HL-60 (cell line): ENCODE results near the gene PLVAP.

Source experiments
- DNase-seq, 2 experiments: peaks; one replicate each; pipeline ENCODE4 v3.0.0-alpha.2; 2010 to 2020; ENCODE audit warnings: low read depth in 1 of 2, low spot score in 1 of 2
- H3K27ac ChIP-seq: fragments of 250-450 bp; sonication (Bioruptor Pico); replicated peaks from 2 replicates; pipeline ENCODE4 v1.5.1; 2020; ENCODE audit warnings: mild to moderate bottlenecking, moderate library complexity
- H3K27me3 ChIP-seq: fragments of 250-450 bp; sonication (Bioruptor Pico); 2 replicates; pipeline ENCODE4 v1.5.1; 2021; ENCODE audit warnings: mild to moderate bottlenecking, moderate library complexity; ENCODE audit not compliant: insufficient read depth, poor library complexity, severe bottlenecking
- H3K4me3 ChIP-seq: replicated peaks from 2 replicates; pipeline ENCODE4 v1.5.1; 2011; ENCODE audit warnings: mild to moderate bottlenecking, control low read depth, low read length; ENCODE audit not compliant: insufficient read depth
- GABPA ChIP-seq: IDR thresholded peaks from 2 replicates; pipeline ENCODE4 v1.6.1; 2012; ENCODE audit warnings: low read depth
- POLR2AphosphoS5 ChIP-seq: IDR thresholded peaks from 2 replicates; pipeline ENCODE4 v1.6.1; 2012; ENCODE audit warnings: low read depth
- SPI1 ChIP-seq: IDR thresholded peaks from 2 replicates; pipeline ENCODE4 v1.6.1; 2012; ENCODE audit warnings: low read depth, mild to moderate bottlenecking, borderline replicate concordance
- TF ChIP-seq, protein P1 (sequence below): IDR thresholded peaks from 2 replicates; pipeline ENCODE4 v1.6.1; 2012; ENCODE audit warnings: low read depth; ENCODE audit not compliant: insufficient replicate concordance
- TF ChIP-seq, protein P2 (sequence below): IDR thresholded peaks from one replicate; pipeline ENCODE4 v1.5.1; 2011; ENCODE audit warnings: low read length, control low read depth, inconsistent platforms; ENCODE audit not compliant: insufficient read depth

The PLVAP gene

DNA sequence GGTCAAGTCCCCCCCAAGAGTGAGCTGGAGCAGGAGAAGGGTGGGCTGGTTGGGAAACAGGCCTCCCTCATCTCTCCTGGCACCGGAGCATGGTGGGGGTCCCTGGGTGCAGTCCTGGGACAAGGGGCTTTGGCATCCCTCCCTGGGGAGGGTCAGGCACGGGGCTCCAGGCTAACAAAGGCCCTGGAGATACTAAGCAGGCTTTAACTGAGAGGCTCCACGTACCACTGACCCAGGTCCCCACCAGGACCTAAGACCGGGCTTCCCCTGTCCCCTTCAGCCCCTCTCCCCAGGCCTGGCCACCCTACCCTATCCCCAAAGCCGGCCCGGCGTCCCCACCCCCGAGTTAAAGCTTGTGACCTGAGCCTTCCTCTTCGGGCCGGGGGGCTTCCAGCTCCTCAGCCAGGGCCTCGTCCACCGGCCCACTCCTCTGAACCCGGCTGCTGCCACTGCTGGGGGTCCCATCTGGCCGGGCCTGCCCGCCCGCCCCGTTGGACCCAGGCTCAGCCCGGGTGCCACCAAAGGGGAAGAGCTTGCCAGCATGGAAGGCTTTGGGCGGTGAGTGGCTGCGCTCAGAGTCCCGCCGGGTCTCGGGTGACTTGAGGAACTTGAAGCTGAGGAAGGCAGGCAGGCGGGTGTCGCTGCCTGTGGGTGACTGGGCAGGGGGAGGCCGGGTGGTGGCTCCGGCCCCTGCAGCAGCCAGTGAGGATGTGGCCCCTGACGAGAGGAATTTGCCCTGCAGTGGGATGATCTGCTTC is 52.6 kb downstream of the PLVAP start:
- no peak overlapping the region for H3K4me3 ChIP-seq
- H3K27ac ChIP-seq: no peak overlapping the region
- peaks cover 12% of the 10 kb centered on the region for H3K27me3 ChIP-seq
- TF ChIP-seq, protein P1, sequence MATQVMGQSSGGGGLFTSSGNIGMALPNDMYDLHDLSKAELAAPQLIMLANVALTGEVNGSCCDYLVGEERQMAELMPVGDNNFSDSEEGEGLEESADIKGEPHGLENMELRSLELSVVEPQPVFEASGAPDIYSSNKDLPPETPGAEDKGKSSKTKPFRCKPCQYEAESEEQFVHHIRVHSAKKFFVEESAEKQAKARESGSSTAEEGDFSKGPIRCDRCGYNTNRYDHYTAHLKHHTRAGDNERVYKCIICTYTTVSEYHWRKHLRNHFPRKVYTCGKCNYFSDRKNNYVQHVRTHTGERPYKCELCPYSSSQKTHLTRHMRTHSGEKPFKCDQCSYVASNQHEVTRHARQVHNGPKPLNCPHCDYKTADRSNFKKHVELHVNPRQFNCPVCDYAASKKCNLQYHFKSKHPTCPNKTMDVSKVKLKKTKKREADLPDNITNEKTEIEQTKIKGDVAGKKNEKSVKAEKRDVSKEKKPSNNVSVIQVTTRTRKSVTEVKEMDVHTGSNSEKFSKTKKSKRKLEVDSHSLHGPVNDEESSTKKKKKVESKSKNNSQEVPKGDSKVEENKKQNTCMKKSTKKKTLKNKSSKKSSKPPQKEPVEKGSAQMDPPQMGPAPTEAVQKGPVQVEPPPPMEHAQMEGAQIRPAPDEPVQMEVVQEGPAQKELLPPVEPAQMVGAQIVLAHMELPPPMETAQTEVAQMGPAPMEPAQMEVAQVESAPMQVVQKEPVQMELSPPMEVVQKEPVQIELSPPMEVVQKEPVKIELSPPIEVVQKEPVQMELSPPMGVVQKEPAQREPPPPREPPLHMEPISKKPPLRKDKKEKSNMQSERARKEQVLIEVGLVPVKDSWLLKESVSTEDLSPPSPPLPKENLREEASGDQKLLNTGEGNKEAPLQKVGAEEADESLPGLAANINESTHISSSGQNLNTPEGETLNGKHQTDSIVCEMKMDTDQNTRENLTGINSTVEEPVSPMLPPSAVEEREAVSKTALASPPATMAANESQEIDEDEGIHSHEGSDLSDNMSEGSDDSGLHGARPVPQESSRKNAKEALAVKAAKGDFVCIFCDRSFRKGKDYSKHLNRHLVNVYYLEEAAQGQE: no peak
- no peak for TF ChIP-seq GABPA
- TF ChIP-seq, protein P2, sequence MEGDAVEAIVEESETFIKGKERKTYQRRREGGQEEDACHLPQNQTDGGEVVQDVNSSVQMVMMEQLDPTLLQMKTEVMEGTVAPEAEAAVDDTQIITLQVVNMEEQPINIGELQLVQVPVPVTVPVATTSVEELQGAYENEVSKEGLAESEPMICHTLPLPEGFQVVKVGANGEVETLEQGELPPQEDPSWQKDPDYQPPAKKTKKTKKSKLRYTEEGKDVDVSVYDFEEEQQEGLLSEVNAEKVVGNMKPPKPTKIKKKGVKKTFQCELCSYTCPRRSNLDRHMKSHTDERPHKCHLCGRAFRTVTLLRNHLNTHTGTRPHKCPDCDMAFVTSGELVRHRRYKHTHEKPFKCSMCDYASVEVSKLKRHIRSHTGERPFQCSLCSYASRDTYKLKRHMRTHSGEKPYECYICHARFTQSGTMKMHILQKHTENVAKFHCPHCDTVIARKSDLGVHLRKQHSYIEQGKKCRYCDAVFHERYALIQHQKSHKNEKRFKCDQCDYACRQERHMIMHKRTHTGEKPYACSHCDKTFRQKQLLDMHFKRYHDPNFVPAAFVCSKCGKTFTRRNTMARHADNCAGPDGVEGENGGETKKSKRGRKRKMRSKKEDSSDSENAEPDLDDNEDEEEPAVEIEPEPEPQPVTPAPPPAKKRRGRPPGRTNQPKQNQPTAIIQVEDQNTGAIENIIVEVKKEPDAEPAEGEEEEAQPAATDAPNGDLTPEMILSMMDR: no peak
- no peak for TF ChIP-seq SPI1
- TF ChIP-seq POLR2AphosphoS5: no peak
- peak in 1 of 2 experiments; percentile 41 for DNase-seq

DNA sequence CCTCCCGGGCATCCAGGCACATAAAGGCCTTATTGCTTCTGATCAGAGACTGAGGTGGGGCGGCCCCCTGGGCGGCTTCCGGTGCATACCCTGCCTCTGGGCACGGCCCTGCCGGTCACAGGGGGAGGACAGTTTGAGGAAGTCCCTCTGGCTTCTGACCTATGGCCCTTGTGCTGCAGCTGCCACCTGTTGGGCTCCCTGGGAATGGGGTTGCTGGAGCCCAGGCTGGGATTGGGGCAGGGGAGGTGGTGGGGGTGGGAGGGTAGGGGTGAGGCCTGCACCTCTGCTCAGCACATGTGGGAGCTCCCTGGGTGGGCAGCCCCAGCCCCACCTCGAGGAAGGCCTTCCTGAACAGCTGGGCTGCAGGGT is 53.2 kb downstream of the PLVAP start:
- no peak for DNase-seq
- peaks cover 6% of the 10 kb centered on the region for H3K27me3 ChIP-seq
- no peak overlapping the region for H3K4me3 ChIP-seq
- H3K27ac ChIP-seq: no peak overlapping the region
- TF ChIP-seq, protein P1: no peak
- TF ChIP-seq, protein P2: no peak
- no peak for TF ChIP-seq SPI1
- no peak for TF ChIP-seq POLR2AphosphoS5
- TF ChIP-seq GABPA: no peak

DNA sequence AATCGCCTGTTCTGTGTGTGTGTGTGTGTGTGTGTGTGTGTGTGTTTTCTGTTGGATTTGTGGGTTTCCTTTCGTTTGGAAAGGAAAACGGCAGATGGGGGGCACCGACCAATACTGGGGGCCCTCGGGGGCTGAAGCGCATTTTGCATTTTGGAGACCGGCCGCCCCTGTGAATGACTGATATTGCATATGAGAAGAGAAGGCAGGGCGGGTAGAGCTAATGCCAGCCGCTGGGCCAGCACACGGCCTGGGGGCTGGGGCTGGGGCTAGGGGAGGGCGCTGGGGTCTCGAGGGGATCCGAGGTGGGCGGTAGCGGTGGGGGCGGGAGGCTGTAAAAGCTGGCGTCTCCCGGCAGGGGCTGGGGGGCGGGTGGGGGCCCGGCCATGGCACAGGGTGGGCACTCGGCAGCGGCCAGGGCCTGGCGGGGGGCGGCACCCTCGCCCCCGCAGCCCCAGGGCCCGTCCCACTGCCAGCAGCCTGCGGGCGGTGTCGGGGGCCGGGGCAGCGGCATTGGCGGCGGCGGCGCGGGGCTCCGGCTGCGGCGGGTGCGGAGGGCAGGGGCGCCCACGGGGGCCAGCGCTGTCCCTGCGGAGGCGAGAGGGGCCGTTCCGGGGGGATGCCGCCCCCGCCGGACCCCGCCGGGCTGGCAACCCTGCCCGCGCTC is 53.7 kb downstream of the PLVAP start:
- no peak for DNase-seq
- no peak overlapping the region for H3K4me3 ChIP-seq
- no peak overlapping the region for H3K27ac ChIP-seq
- H3K27me3 ChIP-seq: peaks cover 4% of the 10 kb centered on the region
- TF ChIP-seq, protein P2: no peak
- TF ChIP-seq SPI1 (no peak), POLR2AphosphoS5 (no peak), GABPA (no peak)
- TF ChIP-seq, protein P1: no peak
